Prostate gland (tissue), 2 donors: ENCODE measurements around the gene CFAP61.

Source experiments
- POLR2AphosphoS5 ChIP-seq: sonication (generic); formaldehyde crosslinking; IDR thresholded peaks from one replicate; pipeline ENCODE4 v1.6.1; 2017; ENCODE audit warnings: antibody characterized with exemption
- TF ChIP-seq, protein P1 (sequence below), 4 experiments: fragments of 200-600 bp in 2 of 4; fragments of 450-650 bp in 2 of 4; sonication (generic) in 2 of 4; IDR thresholded peaks; 1 replicate in 3 of 4; 2 replicates in 1 of 4; pipeline ENCODE4 v1.5.1; 2016 to 2019; ENCODE audit warnings: antibody characterized with exemption in 4 of 4, mild to moderate bottlenecking in 2 of 4, moderate library complexity in 2 of 4

DNA sequence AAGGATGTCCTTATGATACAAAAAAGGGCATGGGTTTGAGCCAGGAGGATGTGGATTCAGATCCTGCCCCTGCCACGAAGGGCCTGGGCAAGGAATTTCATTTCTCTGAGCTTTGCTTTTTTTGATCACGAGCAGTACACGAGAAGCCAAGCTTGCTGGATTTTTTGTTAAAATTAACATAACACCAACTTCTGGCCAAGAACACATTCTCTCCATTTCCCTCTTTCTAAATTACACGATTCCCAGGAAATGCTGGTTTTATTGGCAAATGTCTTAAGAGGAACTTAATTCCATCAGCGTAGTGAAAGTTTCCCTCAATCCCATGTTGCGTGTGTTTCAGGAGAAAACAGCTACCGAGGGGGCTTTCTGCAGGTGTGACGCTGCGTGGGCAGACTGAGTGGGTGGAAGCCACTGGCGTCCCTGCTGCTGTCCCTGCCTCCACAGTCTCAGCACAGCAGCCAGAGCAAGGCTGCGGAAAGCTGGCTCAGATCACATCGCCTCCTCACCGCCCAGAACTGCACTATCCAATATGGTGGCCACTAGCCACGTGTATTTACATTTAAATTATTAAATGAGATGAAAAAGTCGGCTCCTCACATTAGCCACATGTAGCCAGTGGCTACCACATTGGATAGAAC, 194.8 kb downstream of the CFAP61 start:
- no peak for TF ChIP-seq POLR2AphosphoS5
- TF ChIP-seq, protein P1, sequence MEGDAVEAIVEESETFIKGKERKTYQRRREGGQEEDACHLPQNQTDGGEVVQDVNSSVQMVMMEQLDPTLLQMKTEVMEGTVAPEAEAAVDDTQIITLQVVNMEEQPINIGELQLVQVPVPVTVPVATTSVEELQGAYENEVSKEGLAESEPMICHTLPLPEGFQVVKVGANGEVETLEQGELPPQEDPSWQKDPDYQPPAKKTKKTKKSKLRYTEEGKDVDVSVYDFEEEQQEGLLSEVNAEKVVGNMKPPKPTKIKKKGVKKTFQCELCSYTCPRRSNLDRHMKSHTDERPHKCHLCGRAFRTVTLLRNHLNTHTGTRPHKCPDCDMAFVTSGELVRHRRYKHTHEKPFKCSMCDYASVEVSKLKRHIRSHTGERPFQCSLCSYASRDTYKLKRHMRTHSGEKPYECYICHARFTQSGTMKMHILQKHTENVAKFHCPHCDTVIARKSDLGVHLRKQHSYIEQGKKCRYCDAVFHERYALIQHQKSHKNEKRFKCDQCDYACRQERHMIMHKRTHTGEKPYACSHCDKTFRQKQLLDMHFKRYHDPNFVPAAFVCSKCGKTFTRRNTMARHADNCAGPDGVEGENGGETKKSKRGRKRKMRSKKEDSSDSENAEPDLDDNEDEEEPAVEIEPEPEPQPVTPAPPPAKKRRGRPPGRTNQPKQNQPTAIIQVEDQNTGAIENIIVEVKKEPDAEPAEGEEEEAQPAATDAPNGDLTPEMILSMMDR (IDR thresholded peaks at IDR 0.05): no peak
